Fibroblast of peridontal ligament (primary cell): ENCODE results near the gene TANC1.
"Not testable (repeated sequence)": the region's sequence is repeated elsewhere in the genome, so short reads cannot be mapped to it uniquely, and the experiment has no call there.

Source experiments
- DNase-seq: peaks from one replicate; pipeline ENCODE4 v3.0.0-alpha.2; 2010; ENCODE audit errors: extremely low read depth

TANC1 gene

DNA sequence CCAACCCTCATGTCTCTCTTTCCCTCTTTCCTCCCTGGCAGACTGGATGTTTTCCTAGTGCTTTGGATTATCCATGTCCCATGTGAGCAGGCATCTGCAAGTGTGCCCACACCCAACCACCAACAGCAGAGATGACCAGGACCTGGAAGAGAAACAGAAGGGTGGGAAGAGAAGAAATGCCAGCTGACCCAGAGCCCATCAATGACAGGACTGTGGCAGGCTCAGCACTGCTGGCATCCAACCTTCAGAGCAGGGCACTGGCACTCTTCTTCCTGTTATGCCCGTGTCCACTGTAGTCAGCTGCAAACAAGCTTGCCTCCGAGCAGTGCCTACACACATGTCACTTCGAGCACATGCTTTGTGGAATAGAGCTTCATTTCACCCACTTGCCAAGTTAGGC, 121.1 kb downstream of the TANC1 start:
- DNase-seq = no peak

DNA sequence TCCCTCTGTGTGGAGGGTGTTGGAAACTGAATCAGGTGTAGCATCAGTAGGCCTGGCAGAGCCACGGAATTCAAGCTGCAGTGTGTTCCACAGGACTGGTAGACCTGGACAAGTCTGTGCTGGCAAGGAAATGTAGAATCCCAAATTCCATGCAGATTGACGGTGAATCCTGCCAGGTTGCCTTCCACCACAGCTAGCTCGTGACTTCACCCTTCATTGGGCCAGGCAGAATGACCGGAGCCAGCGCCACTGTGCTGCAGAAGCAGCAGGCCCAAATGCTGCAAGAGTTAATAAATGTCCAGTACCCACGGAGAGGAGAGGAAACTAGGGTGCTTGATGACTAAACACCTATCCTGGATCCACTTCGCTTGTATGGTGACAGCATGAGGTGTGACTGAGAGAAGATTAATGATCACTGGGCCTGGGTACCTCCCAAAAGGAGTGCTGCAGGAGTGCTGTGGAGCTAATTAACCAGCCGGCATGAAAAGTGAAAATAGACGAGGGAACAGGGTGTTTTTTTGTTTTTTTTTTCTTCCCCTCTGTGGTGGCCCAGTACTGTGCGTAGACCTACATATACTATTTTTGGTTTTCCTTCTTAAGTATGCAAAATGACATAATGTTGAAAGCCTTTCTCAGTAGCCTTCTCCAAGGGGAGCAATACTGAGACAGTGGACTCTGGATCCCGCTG, 122.2 kb downstream of the TANC1 start:
- DNase-seq = peak; percentile 50

DNA sequence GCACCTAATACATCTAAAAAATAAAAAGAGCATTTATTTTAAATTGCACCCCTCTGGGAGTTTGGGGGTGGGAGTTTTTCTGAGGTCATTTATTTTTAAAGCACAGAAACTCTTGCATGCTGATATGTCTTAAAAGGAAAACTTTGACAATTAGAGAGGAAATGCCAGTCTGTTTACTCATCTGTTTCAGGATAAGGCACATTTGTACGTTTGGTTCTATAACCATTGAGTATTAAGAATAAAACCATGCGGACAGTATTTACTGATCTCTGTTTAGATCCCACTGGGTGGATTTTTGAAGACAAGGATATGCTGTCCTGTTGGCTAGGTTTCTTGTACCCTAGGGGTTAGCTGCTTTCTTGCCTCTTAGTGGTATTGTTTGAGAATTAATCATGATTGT, 122.9 kb downstream of the TANC1 start:
- peak; percentile 79 for DNase-seq

DNA sequence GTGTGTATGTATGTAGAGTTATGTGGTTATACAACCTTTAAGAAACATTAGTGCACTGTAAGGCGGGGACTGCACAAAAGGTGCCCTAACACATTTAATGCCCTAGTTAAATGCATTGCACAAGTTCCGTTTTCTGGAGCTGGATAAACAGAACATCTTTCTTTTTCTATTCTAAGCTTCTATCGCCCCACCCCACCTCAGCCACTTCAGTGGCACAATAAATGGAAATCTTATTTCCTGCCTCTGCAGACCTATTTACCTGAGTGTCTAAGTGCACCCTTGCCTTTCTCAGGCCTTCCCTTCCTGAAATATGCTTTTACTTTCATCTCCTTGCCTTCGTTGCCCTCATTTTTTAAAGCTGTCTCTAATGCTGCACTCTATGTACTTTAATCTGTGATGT, 123.5 kb downstream of the TANC1 start:
- DNase-seq = no peak

DNA sequence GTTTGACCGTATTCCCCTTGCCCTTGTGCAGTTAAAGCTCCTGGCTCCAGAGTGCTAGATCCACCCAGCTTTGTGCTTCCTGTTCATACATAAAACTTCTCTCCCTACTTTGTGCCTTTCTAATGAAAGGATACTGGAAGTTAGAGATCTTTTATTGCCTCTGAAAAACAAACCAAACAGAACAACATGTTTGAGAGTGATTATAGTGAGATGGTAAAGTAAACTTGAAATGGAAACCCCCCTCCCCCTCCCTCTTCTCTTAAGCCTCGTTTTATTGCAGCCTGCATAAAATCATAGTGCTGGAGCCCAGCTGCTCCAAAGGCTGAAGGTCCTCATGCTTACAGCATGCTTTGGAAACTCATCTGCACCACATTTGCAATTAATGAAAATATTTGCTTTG, 125.1 kb downstream of the TANC1 start:
- DNase-seq = peak; percentile 45

DNA sequence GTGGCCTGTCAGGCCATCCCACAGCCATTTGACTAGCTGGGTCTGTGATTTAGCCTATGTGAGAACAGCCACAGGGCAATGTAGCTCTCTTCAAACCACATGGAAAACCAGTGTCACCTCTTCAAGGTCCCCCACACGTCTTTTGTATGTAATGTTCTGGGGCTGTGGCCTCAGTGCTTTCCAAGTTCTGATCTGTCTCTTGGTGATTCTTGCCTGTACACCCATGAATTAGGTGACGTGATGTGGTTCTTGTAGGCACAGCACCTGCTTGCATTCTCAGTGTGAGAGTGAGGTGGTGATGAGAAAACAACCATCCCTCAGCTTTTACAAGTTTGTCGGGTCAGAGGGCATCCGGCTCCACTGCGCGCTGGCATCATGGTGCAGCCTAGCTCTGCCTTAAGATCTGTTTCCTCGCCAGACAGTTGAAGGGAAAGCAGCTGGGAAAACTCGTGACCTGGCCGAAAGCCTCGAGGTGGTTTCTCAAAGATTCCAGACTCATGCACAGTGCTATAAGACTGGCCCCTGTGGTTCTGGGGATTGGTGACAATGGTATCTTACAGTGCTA, 125.8 kb downstream of the TANC1 start:
- peak; percentile 83 for DNase-seq

DNA sequence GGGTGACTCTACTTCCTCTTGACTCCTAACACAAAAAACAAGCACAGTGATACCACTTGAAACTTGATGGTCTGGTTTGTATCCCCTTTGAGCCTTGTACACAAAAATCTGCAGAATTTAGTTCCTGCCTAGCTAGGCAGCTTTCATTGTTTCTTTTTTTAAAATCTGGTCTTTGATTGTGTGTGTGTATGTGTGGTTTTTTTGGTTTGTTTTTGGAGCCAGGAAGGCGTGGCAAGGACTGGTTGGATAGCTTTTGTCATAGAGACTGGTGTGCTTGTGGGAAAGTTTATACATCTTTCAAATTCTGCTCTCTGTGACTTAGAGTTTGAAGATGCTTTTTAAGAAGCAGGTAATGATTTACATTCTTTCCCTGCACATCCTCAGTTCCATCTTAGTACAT, 127.4 kb downstream of the TANC1 start:
- no peak for DNase-seq

DNA sequence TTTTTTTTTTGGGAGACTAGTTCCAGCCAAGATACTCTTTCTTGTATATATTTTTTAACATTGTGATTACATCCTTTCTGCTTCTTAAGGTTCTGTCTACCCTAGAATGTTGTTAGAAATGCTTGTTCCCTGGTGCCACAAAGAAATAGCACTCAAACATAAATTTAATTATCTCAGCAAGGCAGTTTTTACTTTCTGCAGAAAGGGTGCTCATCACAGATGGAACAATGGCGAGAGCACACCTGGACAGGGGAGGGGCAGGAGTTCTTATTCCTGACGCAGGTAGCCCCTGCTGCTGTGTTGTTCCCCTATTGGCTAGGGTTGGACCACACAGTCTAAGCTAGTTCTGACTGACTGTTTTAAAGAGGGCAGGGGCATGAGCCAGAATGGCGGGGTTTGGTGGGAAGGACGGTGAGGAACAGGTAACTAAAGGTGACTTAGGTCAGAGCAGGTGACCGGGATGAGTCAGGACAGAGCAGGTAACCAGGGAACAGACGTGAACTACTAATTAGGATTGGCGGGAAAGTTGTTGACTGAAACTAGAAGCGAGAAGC, 127.9 kb downstream of the TANC1 start:
- not testable (repeated sequence) for DNase-seq

DNA sequence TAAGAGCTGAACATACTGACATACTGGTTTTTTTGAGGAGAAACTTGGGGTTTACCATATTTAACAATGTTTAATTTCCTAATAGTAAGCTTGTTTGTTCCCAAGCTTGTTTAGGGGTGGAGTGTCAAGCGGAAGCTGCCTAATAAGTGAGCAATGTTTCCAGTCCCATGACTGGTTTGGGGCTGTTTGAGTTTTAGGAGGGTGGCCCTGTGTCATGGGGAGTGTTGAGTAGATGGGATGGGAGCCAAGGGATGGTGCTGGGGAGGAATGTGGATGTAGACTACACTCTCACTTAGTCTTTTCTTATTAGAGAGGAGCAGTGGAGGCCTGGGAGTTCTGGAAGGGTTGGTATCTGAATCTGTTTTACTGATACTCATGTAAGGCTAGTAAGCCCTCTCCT, 128.5 kb downstream of the TANC1 start:
- DNase-seq = no peak

DNA sequence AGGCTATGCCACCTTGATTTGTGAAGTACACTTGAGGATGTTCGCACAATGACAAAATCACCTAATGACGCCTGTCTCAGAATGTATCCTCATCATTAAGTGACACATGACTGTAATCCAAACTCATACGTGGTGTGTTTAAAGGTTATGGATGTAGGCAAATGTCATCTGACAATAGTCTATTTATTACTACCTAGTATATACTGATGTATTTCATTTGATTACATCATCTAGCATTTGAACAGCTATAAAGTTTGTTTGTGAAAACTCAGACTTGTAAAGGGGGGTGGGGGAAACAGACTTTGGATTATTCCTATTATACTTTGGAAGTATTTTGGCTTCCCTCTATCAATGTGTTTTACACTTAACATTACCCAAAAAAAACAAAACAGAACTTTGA, 129.9 kb downstream of the TANC1 start:
- DNase-seq = no peak

DNA sequence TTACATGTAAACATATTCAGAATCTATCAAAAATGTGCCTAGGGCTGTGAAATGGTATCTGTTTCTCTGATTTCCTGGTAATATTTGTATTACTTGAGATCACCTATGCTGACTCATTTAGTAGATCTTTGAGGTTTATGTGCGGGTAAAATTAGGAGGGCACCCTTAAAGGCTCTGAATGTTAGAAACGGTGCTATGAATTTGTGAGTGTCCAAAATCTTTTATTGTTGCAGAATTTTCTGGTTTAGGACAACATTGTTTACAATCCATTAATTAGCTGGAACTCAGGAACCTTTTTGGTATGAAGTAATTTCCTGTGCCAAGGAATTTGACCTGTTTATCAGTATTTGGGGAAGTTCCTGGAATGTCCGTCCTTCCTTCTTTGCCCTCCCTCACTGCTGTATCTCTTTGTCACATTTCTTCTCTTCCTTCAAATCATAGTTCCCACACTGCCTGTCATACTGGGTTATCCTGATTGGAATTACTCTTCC, 130.5 kb downstream of the TANC1 start:
- no peak for DNase-seq

DNA sequence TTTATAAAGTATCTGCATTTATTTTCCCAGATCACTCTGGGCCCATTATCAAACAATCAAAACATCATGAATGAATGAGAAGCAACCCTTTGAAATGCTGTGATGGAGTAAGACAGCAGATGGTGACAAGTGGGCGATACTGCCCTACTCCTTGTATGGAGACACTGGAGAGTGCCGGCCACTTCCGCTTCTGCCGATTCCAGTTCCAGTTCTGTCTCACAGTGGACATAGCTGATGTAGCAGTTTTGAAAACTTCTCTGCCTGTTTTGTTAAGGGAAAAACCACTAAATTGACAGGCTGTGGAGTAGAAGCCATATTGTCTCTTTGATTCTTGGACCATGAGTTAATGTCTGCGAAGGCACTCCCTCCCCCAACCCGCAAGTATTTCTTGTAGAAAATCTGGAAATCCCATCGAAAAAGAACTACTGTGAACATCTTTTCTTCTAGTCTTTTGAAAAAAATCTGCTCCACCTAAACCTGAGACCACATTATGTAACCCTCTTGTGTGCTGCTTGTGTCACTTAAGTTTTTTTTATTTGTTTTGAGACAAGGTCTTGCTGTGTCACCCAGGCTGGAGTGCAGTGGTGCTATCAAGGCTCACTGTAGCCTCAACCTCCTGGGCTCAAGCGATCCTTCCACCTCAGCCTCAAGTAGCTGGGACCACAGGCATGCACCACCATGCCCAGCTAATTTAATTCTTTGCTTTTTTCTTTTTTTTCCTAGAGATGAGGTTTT, 133.5 kb downstream of the TANC1 start:
- no peak for DNase-seq

DNA sequence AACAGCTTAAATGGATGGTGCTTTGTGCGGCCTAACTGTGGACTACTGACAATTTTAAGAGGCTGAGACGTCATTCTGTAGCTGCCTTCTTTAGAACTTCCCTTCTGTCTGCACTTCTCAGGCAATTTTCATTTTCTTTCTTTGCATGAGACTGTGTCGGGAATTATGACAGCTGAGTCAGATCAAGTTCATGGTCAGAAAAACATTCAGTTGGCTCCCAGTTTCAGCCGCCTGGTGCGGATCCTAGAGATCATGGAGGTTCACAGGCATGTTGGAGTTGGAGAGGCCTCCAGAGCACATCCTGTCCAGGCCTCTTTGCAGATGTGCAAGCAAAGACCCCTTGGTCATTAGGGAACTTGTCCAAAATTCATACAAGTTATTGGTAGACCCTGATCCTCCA, 135.0 kb downstream of the TANC1 start:
- DNase-seq = no peak

DNA sequence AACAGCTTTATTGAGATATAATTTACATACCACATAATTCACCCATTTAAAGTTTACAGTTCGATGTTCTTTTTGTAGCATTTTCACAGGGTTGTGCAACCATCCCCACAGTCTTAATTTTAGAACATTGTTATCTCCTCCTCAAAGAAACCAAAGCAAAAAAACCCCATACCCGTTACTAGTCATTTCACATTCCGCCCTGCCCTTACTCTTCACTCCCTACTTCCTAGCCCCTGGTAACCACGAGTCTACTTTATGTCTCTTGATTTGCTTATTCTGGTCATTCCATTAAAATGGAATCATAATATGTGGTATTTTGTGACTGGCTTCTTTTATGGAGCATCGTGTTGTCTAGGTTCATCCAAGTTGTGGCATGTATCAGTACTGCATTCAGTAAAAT, 137.7 kb downstream of the TANC1 start:
- peak; percentile 75 for DNase-seq

DNA sequence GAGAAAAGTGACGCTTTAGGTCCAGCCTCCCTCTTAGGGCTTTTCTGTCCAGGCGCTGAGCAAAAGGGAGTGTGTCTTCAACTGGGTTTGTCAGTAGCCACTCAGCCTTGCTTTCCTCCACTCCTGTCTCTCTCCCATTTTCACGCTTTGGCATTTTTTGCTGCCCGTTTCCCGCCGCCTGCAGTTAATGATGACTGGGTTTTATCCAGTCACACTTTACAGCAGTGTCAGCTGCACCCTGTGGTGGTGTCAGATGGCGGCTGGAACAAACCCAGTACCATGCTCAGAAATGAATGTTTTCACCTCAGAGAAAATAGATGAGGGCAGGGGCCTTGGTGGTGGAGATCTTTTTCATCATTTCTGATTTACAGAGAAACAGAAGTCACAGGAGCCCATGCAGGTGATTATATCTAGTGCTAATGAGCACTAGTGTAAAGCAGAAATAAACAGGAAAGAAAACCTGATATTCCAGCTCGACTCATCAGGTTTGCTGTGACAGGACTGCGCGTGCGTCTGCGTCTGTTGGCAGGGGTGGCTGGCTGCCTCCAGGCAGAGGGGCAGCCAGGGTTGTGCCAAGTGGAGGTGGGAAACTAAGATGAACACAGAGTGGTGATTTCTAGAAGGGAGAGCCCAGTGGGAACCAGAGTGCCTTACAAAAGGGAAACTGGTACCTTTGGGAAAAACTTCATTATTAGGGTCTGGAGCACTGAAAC, 139.9 kb downstream of the TANC1 start:
- no peak for DNase-seq

DNA sequence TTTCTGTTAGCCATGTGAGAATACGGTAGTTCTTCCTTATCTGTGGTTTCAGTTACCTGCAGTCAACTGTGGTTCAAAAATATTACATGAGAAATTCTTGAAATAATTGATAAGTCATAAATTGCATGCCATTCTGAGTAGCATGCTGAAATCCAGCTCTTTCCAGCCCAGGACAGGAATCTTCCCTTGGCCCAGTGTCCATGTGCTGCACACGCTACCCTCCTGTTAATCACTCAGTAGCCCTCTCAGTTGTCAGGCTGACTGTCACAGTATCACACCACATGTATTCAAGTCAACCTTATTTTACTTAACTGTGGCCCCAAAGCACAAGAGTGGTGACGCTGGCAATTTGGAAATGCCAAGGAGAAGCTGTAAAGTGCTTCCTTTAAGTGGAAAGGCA, 141.1 kb downstream of the TANC1 start:
- no peak for DNase-seq

DNA sequence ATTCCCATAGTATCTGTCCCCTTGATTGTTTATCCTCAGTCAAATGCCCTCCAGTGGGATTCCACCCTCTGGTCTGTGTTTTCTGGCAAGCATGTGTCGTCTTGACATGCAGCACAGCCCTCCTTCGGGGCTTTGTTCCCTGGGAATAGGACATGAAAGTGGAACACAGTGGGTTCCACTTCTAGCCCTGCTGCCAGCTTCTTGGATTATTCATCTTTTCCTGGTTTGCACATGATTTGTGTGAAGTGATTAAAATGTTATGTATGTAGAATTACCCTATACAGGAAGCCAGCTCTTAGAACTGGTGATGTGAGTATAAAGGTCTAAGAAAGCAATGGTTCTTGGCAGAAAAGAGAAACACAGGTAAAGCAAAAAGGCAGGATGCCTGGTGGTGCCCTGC, 142.3 kb downstream of the TANC1 start:
- DNase-seq = no peak

DNA sequence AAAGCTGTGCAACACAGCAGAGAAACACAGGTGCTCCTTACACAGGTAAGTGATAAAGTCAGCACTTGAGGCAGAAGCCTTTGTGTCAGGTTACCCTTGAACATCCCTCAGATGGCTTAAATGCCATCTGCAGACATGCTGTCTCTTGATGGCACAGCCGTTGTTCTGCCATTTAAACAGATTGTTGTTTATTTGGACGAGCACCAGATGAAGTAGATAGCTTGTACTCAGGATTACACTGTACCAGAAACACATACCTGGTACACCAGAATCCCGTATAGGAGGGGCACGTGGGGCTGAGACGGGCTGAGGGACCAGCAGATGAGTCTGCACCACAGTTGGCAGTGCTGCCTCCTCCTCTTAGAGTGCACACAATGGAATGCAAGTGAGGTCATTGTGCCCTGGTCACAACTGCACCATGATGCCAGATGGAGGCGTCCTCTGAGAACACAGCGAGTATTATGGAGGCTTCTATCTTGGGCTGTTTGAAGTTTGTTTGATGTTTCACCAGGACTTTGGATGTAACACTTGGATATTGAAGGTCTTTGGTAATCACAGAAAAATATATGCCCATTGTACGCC, 143.0 kb downstream of the TANC1 start:
- no peak for DNase-seq

DNA sequence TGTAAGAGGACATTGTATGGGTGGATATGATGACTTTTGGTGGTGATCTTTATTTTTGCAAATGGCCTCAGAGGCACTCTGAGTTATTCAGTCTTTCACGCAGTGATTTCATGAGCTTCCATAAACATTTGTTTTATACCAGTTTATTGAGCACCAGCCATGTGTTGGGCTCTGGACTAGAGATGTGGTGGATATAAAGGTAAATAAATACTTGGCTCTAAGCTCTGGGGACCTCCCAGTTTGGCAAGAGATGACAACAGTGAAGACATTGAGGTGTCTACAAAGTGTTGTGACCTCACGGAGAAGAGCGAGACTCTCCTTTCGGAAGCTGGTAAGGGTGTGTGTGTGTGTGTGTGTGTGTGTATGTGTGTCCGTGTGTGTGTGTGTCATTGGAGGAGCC, 146.4 kb downstream of the TANC1 start:
- DNase-seq = no peak

DNA sequence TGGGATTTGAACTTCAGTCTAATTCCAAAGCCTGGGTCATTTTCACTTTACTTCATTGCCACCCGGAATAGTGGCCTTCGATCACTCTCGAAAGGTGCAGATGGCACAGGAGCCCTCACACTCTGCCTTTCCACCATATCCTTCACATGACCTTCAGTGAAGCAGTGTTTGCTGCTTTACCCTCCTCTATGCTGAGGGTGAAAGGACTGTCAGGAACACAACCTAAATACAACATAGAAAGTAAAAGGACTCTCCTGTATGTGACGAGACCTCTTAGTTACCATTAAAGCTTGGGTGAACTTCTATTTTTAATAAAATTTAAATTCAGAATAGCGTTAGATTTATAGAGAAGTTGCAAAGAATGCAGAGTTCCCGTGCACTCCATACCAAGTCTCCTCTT, 148.5 kb downstream of the TANC1 start:
- DNase-seq = no peak

DNA sequence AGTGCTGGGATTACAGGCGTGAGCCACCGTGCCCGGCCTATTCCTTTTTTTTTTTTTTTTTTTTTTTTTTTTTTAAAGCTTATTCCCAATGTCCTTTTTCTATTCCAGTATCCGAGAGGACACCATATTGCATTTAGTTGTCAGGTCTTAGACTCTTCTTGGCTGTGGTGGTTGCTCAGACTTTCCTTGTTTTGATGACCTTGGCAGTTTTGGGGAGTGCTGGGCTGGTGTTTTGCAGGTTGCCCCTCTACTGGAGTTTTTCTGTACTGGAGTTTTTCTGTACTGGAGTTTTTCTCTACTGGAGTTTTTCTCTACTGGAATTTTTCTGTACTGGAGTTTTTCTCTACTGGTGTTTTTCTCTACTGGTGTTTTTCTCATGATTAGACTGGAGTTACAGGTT, 149.2 kb downstream of the TANC1 start:
- no peak for DNase-seq
